ENCODE measurements around the gene PLCL1.

GRCh38 chr2:197950006-197950405, 145.6 kb downstream of the PLCL1 start:
- no peak for TF ChIP-seq CTCF (conservative IDR thresholded peaks at IDR 0.05)
- TF ChIP-seq EZH2 (IDR thresholded peaks at IDR 0.05; ENCODE audit: low read depth), result no peak

Data from PC-9 (cell line).